Activated CD4-positive, CD25-positive, alpha-beta regulatory T cell (primary cell): ENCODE measurements around the gene CACNA1C.

Experiments
- DNase-seq, 4 experiments: peaks; one replicate each; lab custom pipeline; 2025; lab: John Stamatoyannopoulos, UW

CACNA1C gene

DNA sequence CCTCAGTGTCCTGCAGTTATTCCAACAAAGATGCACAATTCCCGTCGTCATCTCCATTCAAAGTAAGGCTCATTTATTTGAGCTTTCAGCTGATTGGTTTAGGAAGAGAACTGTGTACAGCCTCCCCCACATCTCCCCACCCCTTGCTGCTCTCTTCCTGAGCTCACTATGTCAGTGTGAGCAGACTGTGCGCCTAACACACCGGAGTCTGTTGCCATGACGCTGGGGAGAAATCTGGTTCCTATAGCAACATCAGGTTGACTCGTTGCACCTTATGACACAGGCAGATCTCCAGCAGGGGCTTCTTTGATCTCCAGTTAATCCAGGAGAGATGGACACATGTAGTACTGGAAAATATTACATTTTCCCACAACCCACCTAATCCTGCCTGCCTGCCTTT lies 319.4 kb downstream of the CACNA1C start:
- DNase-seq: no peak

GRCh38 chr12:2372735-2373134 lies 319.9 kb downstream of the CACNA1C start:
- no peak for DNase-seq

DNA sequence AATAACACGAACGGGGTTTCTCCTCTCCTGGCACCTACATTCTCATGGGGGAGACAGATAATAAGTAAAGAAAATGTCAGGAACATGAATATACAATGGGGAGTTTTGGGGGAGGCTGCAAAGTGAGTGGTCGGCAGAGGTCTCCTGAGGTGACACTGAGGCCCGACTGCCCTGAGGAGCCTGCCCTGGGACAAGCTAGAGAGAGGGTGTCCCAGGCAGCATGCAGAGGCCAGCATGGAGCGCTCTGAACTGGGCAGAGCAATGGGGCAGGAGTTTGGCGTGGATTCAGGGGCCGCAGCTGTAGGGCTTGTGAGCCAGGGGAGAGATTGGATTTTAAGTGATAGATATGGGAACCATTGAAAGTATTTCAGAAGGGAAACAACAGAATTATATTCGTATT lies 320.5 kb downstream of the CACNA1C start:
- DNase-seq: no peak

DNA sequence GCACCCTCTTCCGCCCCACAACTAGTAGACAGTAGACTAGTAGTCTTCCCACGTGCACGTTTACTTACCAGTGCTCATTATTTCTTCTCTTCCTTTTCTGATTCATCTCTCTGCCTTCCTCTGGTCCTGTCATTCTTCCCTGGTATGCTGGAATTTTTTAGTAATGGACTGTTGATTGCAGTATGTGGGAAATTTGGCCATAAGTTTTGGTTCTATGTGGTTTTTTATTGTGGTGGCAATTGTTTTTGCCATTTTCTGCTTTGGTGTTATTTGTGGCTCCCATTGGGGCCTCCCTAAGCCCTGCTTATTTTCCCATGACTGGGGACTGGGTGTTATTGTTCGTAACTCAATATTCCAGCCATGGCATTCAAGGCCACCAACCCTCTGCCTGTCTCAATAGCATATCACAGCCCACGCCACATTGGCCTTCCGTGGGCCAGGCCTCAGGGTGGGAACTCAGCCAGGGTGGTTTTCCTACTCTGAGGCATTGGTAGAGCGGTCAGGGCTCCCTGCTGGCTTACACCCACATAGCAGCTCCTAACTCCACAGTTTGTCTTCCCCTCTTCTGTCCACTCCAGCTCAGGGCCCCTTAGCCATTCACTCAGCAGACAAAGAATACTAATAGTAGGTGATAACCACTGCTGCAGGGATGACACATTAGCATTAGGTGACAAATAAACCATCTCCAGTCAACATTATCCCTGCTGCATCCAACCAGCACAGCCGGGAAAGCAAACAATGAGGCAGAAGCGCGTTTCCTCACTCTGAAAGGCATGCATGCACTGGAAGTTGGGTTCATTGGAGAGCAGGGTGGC lies 321.5 kb downstream of the CACNA1C start:
- DNase-seq: no peak

DNA sequence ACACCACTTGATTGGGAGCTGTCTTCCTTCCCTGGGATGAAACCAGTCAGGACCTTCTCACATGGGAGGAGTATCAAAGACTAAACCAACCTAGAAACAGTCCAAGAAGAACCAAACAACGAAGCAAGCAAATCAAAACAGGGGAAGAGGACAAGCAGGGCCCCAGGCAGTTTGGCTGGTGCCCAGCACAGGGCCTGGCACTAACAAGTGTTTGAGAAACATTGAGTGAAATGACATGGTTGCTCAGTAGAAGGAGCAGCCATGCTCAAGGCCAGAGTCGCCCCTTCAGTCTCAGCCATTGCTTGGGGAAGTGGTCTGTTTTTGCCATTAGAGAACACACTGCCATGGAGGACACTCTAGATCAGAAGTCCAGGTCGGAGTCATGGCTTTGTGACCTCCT lies 323.1 kb downstream of the CACNA1C start:
- DNase-seq: no peak

GRCh38 chr12:2376908-2377657 lies 324.3 kb downstream of the CACNA1C start:
- no peak for DNase-seq

DNA sequence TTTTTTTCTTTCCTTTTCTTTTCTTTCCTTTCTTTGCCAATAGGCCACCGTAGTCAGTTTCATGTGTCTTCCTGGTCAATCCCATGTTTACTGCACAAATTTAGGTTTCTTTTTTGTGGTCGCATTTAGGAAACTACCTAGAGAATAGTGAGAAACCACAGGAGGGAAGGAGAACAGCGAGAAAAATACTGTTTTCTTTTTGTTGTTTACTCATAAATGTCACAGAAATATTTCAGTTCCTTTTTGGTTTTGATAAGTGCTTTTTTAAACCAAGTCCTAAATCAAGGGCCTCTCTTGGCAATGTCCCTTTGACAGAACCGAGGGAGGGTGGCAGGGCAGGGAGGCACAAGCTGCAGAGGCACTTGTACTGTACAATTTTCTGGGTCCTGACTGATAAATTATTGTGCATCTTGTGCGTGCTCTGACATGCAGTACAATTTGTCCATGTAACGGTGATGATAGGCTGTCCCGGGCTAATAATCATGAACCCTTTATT lies 326.1 kb downstream of the CACNA1C start:
- DNase-seq: no peak

GRCh38 chr12:2380946-2381345 lies 328.2 kb downstream of the CACNA1C start:
- DNase-seq: no peak

DNA sequence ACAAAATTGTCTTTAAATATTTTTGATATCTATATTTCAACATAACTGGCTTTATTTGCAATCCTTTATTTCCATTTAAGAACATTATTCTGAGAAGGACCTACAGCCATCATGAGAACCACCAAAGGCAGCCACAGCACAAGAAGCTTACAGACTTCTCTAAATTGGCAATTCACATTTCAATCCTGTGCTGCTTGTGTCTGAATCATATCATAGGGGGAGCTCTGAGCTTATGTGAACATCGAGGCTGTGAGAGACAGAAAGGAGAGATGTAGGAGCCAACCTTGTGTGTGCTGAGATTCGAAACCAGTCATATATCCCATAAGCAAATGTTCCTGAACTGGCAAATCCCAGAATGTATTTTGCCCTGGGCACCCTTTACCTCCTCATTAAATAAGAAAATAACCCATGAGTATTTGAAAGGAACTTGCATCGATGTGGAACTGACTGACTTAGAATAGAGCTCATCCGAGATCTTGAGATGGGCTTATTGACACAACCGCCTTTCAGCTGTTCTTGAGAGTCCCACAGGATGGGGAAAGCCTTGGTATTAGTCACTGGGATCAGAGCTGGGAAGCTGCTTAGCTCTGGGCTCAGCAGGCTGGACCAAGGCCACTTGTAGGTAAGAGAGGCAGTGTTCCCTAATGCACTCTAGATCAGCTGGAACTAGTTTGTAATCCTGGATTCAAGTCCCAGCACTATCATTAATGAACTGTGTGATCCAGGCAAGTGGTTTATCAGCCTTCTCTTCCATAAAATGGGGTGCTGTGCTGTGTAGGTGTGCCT lies 329.8 kb downstream of the CACNA1C start:
- DNase-seq: no peak

- DNase-seq: no peak
Observed at GRCh38 chr12:2383325-2384028, 330.7 kb downstream of the CACNA1C start.

GRCh38 chr12:2384029-2384386 lies 331.2 kb downstream of the CACNA1C start:
- DNase-seq: no peak

DNA sequence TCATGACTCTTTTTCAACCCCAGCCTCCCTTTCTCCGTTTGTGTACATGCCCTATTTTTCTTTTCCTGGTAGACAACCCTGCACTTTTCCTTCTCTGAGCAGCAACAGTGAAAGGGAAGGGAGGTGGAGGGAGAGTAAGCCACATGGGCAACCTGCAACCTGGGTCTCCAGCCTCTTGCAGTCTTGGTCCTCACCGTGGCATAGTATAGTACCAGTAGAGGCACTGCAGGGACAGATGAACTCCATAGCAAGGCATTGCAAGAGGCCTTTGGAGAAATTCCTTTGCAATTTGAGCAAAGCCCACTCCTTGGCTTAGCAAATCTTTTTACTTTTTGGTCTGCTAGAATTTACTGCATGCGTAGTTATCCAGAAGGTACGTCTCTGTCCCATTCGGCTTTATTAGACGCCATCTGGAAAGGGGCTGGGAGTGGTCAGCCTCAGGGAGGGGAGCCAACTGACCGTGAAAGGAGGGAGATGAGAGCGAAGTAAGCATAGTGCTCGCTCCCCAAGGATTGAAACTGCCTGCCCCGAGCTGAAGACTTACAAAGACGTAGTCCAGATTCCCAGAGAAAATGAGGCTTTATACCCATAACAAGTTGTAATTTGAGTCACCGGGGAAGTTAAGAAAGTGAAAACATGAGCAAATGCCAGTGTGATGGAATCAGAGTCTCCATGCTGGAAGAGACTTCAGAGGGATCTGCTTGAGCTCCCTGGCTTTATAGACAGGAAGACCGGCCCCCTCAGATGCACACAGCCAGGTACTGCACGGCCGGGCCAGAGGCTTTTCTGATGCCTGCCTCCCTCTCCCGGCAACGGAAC lies 332.0 kb downstream of the CACNA1C start:
- no peak for DNase-seq

- no peak for DNase-seq
Observed at GRCh38 chr12:2385529-2385928, 332.7 kb downstream of the CACNA1C start.

GRCh38 chr12:2386566-2386965 lies 333.8 kb downstream of the CACNA1C start:
- no peak for DNase-seq

GRCh38 chr12:2387103-2387834 lies 334.5 kb downstream of the CACNA1C start:
- DNase-seq: no peak

- DNase-seq: no peak
Observed at GRCh38 chr12:2389079-2389790, 336.4 kb downstream of the CACNA1C start.

DNA sequence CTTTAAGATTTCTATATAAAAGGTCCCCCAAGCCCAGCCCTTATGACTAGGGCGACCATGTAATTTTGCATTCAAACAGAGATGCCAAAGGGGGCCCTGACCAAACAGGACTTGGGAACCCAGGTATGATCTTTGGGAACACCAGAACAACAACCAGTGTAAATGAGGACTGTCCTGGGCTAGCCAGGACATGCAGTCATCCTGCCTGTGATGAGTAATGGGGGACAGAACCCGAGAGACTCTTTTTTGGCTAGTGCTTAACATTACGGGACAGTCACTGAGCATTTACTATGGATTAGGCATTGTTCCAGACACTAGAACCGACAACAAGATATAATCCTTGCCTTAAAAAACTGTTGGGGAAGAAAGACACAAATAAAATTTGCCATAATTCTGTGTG lies 337.3 kb downstream of the CACNA1C start:
- DNase-seq: no peak

DNA sequence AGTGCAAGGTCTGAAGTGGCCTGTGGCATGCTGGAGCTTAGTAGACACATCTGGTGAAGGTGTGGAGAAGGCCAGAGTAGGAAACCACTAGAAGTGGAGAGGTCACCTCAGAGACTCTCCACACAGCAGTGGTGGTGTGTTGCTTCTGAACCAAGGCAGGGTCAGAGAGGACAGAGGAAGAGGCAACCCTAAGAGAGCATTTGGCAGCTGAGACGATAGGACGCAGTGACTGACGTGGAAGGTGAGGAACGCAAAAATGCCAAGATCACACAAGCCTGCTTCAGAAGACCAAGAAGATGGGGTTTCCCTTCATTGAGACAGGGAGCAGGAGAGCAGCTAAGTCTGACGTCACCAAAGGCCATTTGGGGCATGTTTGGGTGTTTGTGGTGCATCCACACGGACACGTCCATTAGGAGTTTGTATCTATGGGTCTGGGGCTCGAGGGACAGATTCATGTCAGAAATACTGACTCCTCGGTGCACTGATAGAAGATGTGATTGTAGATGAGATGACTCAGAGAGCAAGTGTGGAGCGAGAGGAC lies 338.1 kb downstream of the CACNA1C start:
- no peak for DNase-seq

DNA sequence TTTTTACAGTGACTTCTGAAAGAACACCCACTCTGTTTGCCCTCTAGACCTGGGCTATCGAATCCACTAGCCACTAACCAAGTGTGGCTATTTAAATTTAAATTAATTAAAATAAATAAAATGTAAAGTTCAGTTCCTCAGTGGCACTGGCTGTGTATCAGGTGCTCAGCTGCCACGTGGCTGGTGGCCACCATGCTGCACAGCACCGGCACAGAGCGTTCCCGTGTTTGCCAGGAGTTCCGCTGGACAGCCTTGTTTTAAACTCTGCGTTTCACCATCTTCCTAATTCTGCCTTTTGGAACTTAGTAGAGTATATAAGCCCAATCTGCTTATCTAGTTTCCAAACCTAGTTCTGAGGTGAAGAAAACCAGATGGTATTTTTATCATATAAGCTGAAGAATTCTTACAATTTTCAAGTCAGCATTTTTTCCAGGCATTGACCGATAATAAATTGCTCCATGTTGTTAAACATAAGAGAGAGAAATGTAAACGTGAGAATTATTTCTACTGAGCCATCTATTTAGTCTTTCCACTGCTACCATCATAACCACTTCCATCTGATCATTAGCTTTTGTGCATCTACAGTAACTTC lies 339.0 kb downstream of the CACNA1C start:
- DNase-seq: no peak
